HG02763 (cell line): ENCODE data around the gene STUB1.

ENCODE experiments used
- ATAC-seq: cut with Tn5 transposase; IDR thresholded peaks from one replicate; pipeline ENCODE4 v1.9.1; 2021; ENCODE audit warnings: mild to moderate bottlenecking, moderate library complexity; ENCODE audit not compliant: unreplicated experiment

The STUB1 gene

DNA sequence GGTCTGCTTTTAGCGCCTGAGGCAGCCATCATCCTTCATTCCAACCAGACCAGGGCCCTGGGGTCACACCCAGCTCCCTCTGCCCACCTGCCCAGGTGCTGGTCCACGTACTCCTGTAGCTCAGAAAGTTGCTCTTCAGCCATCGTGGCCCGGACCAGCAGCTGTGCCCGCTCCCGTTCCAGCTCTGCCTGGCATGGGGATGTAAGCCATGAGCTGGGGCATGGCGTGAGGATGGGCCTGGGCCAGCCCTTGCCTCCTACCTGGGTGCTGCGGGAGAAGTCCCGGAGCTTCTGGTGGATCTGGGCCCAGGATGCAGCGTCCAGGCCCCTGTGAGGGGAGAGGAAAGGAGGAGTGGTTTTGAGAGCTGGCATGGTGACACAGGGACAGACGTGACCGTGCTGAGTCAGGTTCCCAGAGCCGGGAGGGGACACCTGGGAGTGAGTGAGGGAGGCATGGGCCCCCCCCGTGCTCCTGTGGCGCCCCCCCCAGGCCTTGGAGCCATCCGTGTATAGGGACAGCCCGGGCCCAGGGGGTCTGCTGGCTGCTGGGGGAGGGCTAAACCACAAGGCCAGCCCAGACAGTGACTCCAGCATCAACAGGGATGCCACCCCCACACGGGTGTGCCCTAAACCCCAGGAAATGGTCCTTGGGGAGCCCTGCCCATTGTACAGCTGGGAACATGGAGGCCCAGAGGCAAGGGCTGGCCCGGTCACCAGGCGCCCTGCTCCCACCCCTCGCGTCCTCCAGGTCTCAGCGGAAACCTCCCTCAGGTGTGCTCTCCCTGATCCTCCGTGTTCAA lies 42.8 kb downstream of the STUB1 start:
- no peak for ATAC-seq

DNA sequence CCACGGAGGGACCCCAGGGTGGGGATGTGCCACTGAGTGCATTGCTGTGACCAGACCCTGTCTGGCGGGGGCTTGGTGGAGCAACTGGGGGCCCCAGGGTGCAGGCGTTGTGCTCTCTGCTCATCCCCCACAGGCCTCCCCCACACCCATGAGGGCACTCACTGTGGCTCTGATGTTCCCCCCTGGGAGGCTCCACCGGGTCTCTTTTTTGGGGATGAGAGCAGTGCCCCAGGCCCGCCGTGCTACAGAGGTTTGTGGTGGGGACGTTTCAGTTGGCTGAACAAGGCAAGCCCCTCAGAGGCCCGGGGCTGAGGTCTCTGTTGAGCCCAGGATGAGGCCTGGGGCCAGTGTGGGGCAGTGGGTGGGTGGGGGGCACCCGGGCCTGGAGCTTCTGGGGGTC lies 43.5 kb downstream of the STUB1 start:
- no peak for ATAC-seq

- no peak for ATAC-seq
Observed at GRCh38 chr16:724188-725040, 44.2 kb downstream of the STUB1 start.

GRCh38 chr16:725041-725376 lies 44.8 kb downstream of the STUB1 start:
- ATAC-seq = no peak

DNA sequence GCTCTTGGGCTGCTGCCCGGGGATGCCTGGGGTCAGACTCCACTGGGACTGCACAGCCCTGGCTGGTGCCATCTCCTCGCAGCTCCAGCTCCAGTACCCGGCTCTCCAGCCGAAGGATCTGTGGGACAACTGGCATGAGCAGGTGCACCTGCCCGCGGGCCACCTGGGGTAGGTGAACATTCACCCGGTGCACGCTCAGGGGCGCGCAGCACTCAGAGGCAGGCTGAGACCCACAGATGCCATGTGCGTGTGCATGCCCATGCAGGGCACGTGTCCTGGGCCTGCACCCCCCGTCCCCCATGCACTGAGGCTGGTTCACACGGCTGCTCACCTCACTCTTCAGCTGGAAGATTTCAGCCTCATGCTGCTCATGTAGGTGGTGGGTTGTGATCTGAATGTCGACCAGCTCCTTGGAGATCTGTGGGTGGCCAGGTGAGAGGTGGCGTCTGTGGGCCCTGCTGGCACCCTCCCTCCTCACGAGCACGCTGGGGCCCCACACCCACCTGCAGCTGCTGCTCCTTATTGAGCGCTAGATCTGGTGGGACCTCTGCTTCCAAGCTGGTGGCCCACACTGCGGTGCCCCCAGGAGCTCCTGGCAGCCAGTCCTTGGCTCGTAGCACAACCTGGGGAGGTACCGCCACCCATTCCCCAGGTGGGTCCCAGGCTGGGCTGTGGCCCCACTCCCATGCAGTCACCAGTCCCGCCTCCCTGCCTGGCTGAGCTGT lies 45.4 kb downstream of the STUB1 start:
- no peak for ATAC-seq

GRCh38 chr16:726188-726437 lies 45.9 kb downstream of the STUB1 start:
- no peak for ATAC-seq

DNA sequence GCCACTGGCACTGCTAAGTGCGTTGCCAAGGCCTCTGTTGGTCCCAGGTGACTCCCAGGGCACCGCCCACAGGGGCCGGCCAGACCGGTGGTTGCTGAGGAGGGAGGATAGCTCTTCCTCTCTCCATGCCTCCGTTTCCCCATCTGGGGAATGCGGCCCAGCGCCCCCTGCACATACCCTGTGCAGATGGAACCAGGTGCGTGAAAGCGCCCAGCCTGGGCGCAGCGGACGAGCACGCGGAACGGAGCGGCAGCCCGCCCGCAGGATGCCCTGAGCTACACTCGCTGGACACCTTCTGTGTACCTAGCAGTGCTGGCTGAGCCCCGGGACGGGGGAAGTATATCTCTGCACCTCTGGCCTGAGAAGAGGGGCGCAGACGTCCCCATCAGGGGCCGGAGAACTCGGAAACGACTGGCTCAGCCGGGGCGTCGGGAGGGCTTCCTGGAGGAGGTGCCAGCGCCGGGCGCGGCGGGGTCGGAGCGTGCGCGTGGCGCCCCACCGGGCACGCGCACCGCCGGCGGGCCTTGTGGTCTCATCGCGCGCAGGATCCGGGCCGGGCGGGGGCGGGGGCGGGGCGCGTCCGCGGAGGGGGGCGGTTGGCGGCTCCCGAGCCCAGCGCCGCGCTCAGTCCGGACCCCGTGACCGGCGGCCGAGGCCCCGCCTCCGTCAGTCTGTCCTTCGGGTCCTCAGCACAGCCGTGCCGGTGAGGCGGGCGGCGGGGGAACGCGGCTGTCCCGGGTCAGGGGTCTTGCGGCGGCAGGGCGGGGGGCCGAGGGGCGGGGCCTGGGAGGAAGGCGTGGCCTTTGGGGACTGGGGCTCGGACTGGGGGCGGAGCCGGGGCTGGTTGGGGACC lies 46.5 kb downstream of the STUB1 start, which contains the start of the genes CCDC78 and HAGHL:
CCDC78 (minus strand) TSS at position 6 of the 853 bp plus-strand sequence. CDS start 76 bp downstream, outside the sequence.
HAGHL (plus strand) TSS at position 669 of the 853 bp plus-strand sequence. CDS start 404 bp downstream, outside the sequence.
- no peak for ATAC-seq

DNA sequence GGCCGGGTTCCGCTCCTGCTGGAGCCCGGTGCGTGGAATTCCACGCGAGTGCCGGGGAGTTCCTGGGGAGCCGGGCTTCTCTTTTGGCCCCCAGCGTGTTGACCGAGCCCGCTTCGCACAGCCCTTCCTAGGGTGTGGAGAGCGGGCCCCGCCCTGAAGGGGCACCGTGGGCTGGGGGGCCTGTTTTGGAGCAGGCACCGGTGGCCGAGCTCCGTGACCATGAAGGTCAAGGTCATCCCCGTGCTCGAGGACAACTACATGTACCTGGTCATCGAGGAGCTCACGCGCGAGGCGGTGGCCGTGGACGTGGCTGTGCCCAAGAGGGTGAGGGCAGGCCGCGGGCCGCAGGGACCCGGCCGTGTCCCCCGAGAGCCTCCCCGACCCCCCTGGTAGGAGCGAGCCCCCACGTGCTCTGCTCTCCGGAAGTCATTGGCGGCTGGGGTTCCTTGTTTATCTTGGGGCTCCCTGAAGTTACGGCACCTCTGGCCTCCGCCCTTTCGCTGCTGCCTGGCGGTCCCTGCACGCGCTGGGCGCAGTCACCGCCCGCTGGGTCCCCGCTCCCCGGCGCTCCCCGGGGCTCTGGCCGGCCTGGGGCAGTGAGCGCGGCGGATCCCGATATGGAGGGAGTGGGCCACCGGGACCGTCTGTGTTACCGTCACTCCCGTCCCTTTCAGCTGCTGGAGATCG lies 47.2 kb downstream of the STUB1 start:
- no peak for ATAC-seq

DNA sequence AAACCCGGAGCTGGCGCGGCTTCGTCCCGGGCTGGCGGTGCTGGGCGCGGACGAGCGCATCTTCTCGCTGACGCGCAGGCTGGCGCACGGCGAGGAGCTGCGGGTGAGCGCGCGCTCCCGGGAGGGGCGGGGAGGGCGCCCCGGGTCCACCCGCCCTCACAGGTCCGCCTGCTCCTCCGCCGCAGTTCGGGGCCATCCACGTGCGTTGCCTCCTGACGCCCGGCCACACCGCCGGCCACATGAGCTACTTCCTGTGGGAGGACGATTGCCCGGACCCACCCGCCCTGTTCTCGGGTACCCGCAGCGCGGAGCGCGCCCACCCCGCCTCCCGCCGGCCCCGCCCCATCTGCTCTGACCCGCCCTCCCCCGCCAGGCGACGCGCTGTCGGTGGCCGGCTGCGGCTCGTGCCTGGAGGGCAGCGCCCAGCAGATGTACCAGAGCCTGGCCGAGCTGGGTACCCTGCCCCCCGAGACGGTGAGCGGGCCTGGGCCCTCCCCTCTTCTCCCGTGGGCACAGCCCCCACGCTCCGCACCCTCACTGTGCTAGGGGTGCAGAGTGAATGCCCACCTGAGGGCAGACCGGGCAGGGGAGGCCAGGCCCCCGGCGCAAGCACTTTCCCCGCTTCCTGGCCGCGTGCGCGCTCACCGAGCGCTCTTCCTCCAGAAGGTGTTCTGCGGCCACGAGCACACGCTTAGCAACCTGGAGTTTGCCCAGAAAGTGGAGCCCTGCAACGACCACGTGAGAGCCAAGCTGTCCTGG lies 48.1 kb downstream of the STUB1 start:
- no peak for ATAC-seq

DNA sequence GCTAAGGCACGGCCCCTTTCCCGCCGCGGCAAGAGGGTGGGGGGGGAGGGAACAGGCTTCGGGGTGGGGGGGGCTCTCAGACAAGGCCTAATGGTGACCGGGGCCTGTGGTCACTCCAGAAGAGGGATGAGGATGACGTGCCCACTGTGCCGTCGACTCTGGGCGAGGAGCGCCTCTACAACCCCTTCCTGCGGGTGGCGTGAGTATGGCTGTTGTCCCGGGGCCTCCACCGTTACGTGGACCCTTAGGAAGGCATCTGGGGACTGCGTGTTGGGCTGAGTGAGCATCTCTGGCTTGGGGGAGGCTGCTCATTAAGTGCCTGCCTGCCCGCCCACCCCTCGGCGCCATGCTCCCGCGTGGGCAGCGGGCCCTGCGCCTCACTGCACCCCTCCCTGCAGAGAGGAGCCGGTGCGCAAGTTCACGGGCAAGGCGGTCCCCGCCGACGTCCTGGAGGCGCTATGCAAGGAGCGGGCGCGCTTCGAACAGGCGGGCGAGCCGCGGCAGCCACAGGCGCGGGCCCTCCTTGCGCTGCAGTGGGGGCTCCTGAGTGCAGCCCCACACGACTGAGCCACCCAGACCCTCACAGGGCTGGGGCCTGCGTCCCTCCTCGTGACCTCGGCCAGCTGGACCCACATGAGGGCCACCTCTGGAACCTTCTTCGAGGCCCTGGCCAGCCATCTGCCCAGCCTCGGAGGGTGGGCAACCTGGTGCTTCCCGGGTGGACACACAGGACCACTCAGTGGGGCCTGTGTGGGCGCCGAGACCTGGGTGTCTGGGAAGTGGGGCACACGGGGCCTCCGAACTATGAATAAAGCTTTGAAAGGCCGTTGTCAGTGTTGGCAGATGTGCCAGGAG lies 48.9 kb downstream of the STUB1 start:
- ATAC-seq = no peak

- no peak for ATAC-seq
Observed at GRCh38 chr16:729768-730665, 49.8 kb downstream of the STUB1 start.

DNA sequence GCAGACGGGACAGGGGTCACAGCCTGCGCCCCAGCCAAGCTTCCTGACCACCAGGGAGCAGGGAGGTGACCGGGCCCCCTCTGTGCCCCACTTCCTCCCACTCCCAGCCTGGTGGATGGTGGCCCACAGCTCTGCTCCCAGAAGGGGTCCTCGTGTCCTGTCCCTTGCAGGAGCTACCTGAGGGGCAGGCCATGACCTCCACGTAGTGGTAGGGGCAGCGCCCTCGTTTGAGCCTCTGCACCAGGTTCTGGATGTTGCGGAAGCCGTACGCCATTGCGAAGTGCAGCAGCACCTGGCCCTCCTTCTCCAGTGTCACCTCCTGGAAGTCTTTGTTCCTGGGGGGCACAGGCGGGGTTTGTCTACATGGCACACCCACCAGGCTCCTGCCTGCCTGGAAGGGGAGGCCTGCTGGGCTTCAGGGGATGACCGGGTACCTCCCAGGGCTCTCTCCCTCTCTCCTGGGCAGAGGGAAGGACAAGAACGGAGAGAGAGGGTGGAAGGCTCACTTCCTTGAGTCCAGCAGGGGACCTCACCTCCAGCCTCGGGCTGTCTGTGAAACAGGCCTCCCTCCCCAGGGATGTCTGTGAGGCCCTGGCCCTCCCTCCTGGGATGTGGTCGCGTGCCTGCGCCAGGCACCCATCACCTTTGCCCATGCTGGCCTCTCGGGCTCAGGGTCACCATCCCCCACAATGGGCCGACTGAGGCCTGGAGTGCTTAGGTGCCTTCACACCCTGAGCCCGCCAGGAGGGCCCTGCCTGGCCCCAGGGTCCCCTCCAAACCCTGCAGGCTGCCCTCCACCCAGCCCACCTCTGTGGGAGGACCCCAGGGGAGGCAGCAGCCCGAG lies 50.7 kb downstream of the STUB1 start:
- no peak for ATAC-seq

- ATAC-seq = no peak
Observed at GRCh38 chr16:732332-732731, 52.1 kb downstream of the STUB1 start.
